Breast epithelium (tissue), 4 donors: ENCODE results near the gene CCDC86. TPM values are rescaled to one million over a fixed set of nuclear protein-coding genes. Genes with fewer than 3 reads are reported as not detected.

Experiments
- DNase-seq, 2 donors: peaks; one replicate each; pipeline ENCODE4 v3.0.0-alpha.2; 2019; ENCODE audit warnings: low spot score in 2 of 2
- H3K27ac ChIP-seq, 2 donors: fragments of 200-600 bp; sonication (generic) in 1 of 2; one replicate each; pipeline ENCODE4 v1.5.1; 2016 to 2019; ENCODE audit warnings: mild to moderate bottlenecking in 1 of 2
- H3K27me3 ChIP-seq, 2 donors: fragments of 200-600 bp; sonication (generic) in 1 of 2; one replicate each; pipeline versions ENCODE4 v1.5.1 to v1.6.0; 2017 to 2019; ENCODE audit warnings: control low read depth in 1 of 2, mild to moderate bottlenecking in 1 of 2
- H3K36me3 ChIP-seq: fragments of 200-600 bp; one replicate; pipeline ENCODE4 v1.5.1; 2019
- H3K4me1 ChIP-seq, 2 donors: fragments of 200-600 bp; sonication (generic); one replicate each; pipeline ENCODE4 v1.5.1; 2016 to 2019; ENCODE audit warnings: control low read depth in 1 of 2
- H3K4me3 ChIP-seq, 3 donors: fragments of 200-600 bp; sonication (generic); 1 replicate in 2 of 3; 2 replicates in 1 of 3; pipeline ENCODE4 v1.5.1; 2016 to 2019; ENCODE audit warnings: mild to moderate bottlenecking in 3 of 3, moderate library complexity in 2 of 3
- H3K9me3 ChIP-seq, 2 donors: fragments of 200-600 bp; sonication (generic) in 1 of 2; one replicate each; pipeline ENCODE4 v1.5.1; 2016 to 2019; ENCODE audit warnings: control low read depth in 1 of 2
- CTCF ChIP-seq, 3 donors: fragments of 450-650 bp; IDR thresholded peaks; one replicate each; pipeline ENCODE4 v1.5.1; 2016 to 2017; ENCODE audit warnings: antibody characterized with exemption in 3 of 3, mild to moderate bottlenecking in 3 of 3, moderate library complexity in 3 of 3
- POLR2A ChIP-seq: fragments of 450-650 bp; IDR thresholded peaks from one replicate; pipeline ENCODE4 v1.6.1; 2016; ENCODE audit warnings: antibody characterized with exemption, mild to moderate bottlenecking, moderate library complexity
- POLR2AphosphoS5 ChIP-seq, 3 donors: sonication (generic); formaldehyde crosslinking; IDR thresholded peaks; one replicate each; pipeline ENCODE4 v1.6.1; 2017; ENCODE audit warnings: antibody characterized with exemption in 3 of 3
- intact Hi-C: fragments of 100-400 bp; cut with DNase I; formaldehyde crosslinking; loops from one replicate; pipeline ENCODE4 v1.15.1; 2023; ENCODE audit warnings: low total_unique reads
- total RNA-seq, 3 donors: library from RNA; depleted of rRNA; stranded (reverse); fragments of >200 nt; gene quantifications; one replicate each; pipeline ENCODE4 v1.1.0, GENCODE V29; 2016

Gene CCDC86
- total RNA-seq, 3 donors from 2014 or later, result 17.8 to 22.9 (median 19.5) TPM

DNA sequence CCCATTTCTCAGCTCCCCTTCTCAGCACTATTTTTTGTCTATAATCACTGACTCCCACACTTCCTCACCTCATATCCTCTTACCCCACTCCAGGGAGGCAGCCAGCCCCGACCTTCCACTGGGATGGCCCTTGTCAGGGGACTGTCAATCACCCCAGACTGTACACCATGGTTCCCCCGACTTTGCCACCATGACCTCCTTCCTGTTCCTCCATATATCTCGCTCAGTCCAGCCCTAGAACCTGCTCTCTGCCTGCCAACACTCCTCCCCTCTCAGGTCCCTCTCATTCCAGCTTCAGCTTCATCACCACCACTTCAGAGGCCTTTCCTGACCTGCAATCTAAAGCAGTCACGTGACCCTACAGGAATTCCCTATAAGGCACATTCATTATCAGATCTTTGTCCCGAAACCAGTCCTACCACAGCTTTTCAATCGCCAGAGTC lies 48.0 kb downstream of the CCDC86 start:
- DNase-seq, result no peak
- no peak for TF ChIP-seq POLR2AphosphoS5 (IDR thresholded peaks at IDR 0.05)
- no peak for TF ChIP-seq CTCF (IDR thresholded peaks at IDR 0.05)
- TF ChIP-seq POLR2A, result no peak
- H3K36me3 ChIP-seq, result no peaks in the 10 kb centered on the region
- H3K27me3 ChIP-seq, result no peaks in the 10 kb centered on the region
- H3K4me3 ChIP-seq, result no peak overlapping the region
- H3K27ac ChIP-seq, result no peak overlapping the region
- intact Hi-C loops, result no loop called here
- no peaks in the 10 kb centered on the region for H3K4me1 ChIP-seq
- no peaks in the 10 kb centered on the region for H3K9me3 ChIP-seq

GRCh38 chr11:60890696-60891095 lies 48.8 kb downstream of the CCDC86 start:
- Histone ChIP-seq H3K27me3 (no peaks in the 10 kb centered on the region), H3K27ac (no peak overlapping the region), H3K9me3 (no peaks in the 10 kb centered on the region), H3K4me3 (no peak overlapping the region), H3K4me1 (no peaks in the 10 kb centered on the region), H3K36me3 (no peaks in the 10 kb centered on the region)
- DNase-seq, result no peak
- TF ChIP-seq CTCF (IDR thresholded peaks at IDR 0.05), result no peak
- no peak for TF ChIP-seq POLR2A
- TF ChIP-seq POLR2AphosphoS5 (IDR thresholded peaks at IDR 0.05), result no peak
- intact Hi-C loops, result no loop called here

DNA sequence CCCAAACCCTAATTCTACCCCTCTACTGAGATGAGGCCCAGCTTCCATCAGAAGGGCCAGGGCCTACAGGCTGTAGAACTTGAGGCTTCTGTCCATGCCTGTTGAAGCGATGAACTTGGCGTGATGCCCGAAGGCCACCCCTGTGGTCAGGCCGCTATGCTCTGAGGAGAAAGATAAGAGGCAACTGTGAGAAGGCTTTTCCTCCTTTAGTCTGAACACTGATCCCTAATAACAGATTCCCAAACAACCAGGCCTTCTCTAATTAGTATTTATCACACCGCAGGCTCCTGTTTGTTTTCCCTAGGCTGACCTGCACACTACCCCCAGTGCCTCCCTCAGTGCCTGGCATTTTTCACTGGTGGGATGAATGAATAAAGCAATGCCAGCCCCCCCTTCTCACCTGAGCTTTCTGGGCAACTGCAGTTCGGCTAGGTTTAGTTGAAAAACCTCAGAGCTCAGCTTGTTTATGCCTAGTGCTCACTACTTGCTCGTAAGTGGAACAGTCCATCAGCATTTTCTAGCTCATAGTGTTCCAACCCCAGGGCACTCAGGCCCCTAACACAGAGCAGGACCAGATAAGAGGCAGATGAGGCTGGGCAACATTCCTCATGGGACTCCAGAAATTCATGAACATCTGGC lies 49.3 kb downstream of the CCDC86 start:
- Histone ChIP-seq H3K36me3 (no peaks in the 10 kb centered on the region), H3K27me3 (no peaks in the 10 kb centered on the region), H3K27ac (no peak overlapping the region), H3K4me3 (no peak overlapping the region), H3K9me3 (no peaks in the 10 kb centered on the region), H3K4me1 (no peaks in the 10 kb centered on the region)
- intact Hi-C loops, result no loop called here
- DNase-seq, result no peak
- TF ChIP-seq CTCF (IDR thresholded peaks at IDR 0.05) (no peak), POLR2A (no peak), POLR2AphosphoS5 (IDR thresholded peaks at IDR 0.05) (no peak)

- Histone ChIP-seq H3K27ac (no peak overlapping the region), H3K4me3 (no peak overlapping the region), H3K9me3 (no peaks in the 10 kb centered on the region), H3K36me3 (peaks cover 19% of the 10 kb centered on the region), H3K4me1 (no peaks in the 10 kb centered on the region), H3K27me3 (no peaks in the 10 kb centered on the region)
- TF ChIP-seq POLR2A (no peak), CTCF (IDR thresholded peaks at IDR 0.05) (no peak), POLR2AphosphoS5 (IDR thresholded peaks at IDR 0.05) (no peak)
- DNase-seq, result no peak
- intact Hi-C loops, result no loop called here
Measured at GRCh38 chr11:60895687-60896086, 53.8 kb downstream of the CCDC86 start.

GRCh38 chr11:60897496-60897895 lies 55.6 kb downstream of the CCDC86 start:
- intact Hi-C loops, result no loop called here
- TF ChIP-seq POLR2A (no peak), POLR2AphosphoS5 (IDR thresholded peaks at IDR 0.05) (no peak), CTCF (IDR thresholded peaks at IDR 0.05) (no peak)
- Histone ChIP-seq H3K27me3 (no peaks in the 10 kb centered on the region), H3K4me1 (no peaks in the 10 kb centered on the region), H3K27ac (no peak overlapping the region), H3K4me3 (no peak overlapping the region), H3K9me3 (no peaks in the 10 kb centered on the region), H3K36me3 (peaks cover 21% of the 10 kb centered on the region)
- no peak for DNase-seq
